ENCODE results near the gene LAMA2. TPM values are rescaled to one million over a fixed set of nuclear protein-coding genes. Genes with fewer than 3 reads are reported as not detected.

Gene LAMA2
- total RNA-seq, 1 experiment from 2014 or later, result 0.02 TPM

DNA sequence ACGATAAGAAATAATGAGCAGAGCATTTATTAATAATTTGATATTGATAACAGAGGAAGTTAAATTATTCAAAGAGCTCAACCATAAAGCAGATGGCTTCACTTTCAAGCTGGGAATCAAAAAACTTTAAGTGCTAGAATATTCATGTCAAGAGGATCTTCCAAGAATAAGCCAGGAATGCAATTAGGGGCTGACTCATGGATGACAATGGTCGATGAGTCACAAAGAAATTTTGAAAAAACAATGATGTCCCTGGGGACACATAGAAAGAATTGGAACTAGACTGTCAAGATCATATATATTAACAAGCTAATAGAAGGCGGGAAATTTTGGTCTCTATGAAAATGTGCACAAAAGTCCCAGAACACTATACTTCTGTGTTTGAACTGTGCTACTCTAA lies 304.1 kb downstream of the LAMA2 start:
- peaks cover 25% of the 10 kb centered on the region for H3K4me1 Mint-ChIP-seq (ENCODE audit: low read depth, unreplicated experiment)
- no peaks in the 10 kb centered on the region for H3K9me3 ChIP-seq
- no peak overlapping the region for H3K4me3 Mint-ChIP-seq (ENCODE audit: unreplicated experiment)
- BruUV-seq (replicated peaks), result no TSS peak
- H3K36me3 Mint-ChIP-seq (ENCODE audit: insufficient read depth, unreplicated experiment), result no peaks in the 10 kb centered on the region
- no peak overlapping the region for H3K27ac Mint-ChIP-seq (ENCODE audit: unreplicated experiment)
- ChIA-PET CTCF (no interaction called here), POLR2A (no interaction called here)
- TF ChIP-seq, protein P1, sequence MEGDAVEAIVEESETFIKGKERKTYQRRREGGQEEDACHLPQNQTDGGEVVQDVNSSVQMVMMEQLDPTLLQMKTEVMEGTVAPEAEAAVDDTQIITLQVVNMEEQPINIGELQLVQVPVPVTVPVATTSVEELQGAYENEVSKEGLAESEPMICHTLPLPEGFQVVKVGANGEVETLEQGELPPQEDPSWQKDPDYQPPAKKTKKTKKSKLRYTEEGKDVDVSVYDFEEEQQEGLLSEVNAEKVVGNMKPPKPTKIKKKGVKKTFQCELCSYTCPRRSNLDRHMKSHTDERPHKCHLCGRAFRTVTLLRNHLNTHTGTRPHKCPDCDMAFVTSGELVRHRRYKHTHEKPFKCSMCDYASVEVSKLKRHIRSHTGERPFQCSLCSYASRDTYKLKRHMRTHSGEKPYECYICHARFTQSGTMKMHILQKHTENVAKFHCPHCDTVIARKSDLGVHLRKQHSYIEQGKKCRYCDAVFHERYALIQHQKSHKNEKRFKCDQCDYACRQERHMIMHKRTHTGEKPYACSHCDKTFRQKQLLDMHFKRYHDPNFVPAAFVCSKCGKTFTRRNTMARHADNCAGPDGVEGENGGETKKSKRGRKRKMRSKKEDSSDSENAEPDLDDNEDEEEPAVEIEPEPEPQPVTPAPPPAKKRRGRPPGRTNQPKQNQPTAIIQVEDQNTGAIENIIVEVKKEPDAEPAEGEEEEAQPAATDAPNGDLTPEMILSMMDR (IDR thresholded peaks at IDR 0.05; ENCODE audit: insufficient read depth in 1 of 2, low read depth in 1 of 2, low read length in 1 of 2, severe bottlenecking in 1 of 2, unreplicated experiment in 1 of 2), result no peak
- H3K4me1 ChIP-seq, result peaks cover 19% of the 10 kb centered on the region
- no peaks in the 10 kb centered on the region for H3K27me3 Mint-ChIP-seq (ENCODE audit: insufficient read depth, unreplicated experiment)
- H3K36me3 ChIP-seq (ENCODE audit: control insufficient read depth, insufficient read depth, low read length), result no peaks in the 10 kb centered on the region
- no peaks in the 10 kb centered on the region for H3K27me3 ChIP-seq (replicated peaks; ENCODE audit: control insufficient read depth, insufficient read depth, low read length)
- intact Hi-C loops (cut with micrococcal nuclease; ENCODE audit: unreplicated experiment), result no loop called here
- no peak for DNase-seq
- no peak overlapping the region for H3K4me3 ChIP-seq (ENCODE audit: low read depth, low read length)
- H3K9me3 Mint-ChIP-seq (ENCODE audit: unreplicated experiment), result no peaks in the 10 kb centered on the region

DNA sequence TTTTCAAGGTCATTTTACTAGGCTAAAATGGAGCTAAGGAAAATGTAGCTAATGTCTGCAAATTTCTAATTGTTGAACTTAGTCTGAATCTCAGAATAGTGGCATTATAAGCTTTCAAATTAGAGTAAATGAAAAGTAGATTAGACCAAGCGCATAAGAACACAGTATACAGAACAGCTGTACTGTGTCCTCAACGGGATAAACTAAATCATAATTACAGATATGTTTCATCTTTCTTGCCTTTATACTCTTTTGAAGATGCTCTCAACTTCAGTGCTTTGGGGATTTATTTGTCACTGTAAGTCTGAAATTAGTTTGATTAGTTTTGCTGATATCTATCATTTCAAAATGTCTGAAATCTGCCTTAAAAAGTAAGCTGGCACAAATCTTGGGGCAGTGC lies 305.4 kb downstream of the LAMA2 start:
- no peaks in the 10 kb centered on the region for H3K36me3 ChIP-seq (ENCODE audit: control insufficient read depth, insufficient read depth, low read length)
- BruUV-seq (replicated peaks), result no TSS peak
- no peaks in the 10 kb centered on the region for H3K9me3 ChIP-seq
- H3K36me3 Mint-ChIP-seq (ENCODE audit: insufficient read depth, unreplicated experiment), result no peaks in the 10 kb centered on the region
- TF ChIP-seq, protein P1 (IDR thresholded peaks at IDR 0.05; ENCODE audit: insufficient read depth in 1 of 2, low read depth in 1 of 2, low read length in 1 of 2, severe bottlenecking in 1 of 2, unreplicated experiment in 1 of 2), result no peak
- CTCF ChIA-PET, result no interaction called here
- no peaks in the 10 kb centered on the region for H3K9me3 Mint-ChIP-seq (ENCODE audit: unreplicated experiment)
- DNase-seq, result no peak
- no peak overlapping the region for H3K4me3 ChIP-seq (ENCODE audit: low read depth, low read length)
- intact Hi-C loops (cut with micrococcal nuclease; ENCODE audit: unreplicated experiment), result no loop called here
- POLR2A ChIA-PET, result no interaction called here
- no peaks in the 10 kb centered on the region for H3K27me3 ChIP-seq (replicated peaks; ENCODE audit: control insufficient read depth, insufficient read depth, low read length)
- H3K27ac Mint-ChIP-seq (ENCODE audit: unreplicated experiment), result no peak overlapping the region
- peaks cover 25% of the 10 kb centered on the region for H3K4me1 Mint-ChIP-seq (ENCODE audit: low read depth, unreplicated experiment)
- peaks cover 21% of the 10 kb centered on the region for H3K4me1 ChIP-seq
- no peak overlapping the region for H3K4me3 Mint-ChIP-seq (ENCODE audit: unreplicated experiment)
- no peaks in the 10 kb centered on the region for H3K27me3 Mint-ChIP-seq (ENCODE audit: insufficient read depth, unreplicated experiment)

DNA sequence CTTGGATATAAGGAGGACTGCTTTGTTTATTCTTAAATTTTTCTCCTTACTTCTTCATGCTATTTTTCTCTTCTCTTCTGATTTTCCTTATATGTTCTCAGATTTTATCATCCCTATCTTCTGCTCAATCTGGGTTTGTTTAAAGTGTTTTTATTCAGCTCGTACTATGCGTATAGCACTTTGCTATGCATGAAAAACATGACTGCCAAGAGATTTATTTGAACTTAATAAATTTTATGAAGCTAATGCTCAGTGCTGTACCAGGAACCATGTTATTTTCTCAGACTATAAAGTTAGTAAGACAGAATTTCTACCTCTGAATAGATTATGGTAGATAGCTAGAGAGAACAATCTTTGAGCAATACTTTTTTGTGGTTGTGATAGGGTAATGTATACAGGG lies 305.9 kb downstream of the LAMA2 start:
- peaks cover 20% of the 10 kb centered on the region for H3K4me1 Mint-ChIP-seq (ENCODE audit: low read depth, unreplicated experiment)
- Histone ChIP-seq H3K9me3 (no peaks in the 10 kb centered on the region), H3K36me3 (ENCODE audit: control insufficient read depth, insufficient read depth, low read length) (no peaks in the 10 kb centered on the region), H3K27me3 (replicated peaks; ENCODE audit: control insufficient read depth, insufficient read depth, low read length) (no peaks in the 10 kb centered on the region), H3K4me1 (peaks cover 17% of the 10 kb centered on the region), H3K4me3 (ENCODE audit: low read depth, low read length) (no peak overlapping the region)
- TF ChIP-seq, protein P1 (IDR thresholded peaks at IDR 0.05; ENCODE audit: insufficient read depth in 1 of 2, low read depth in 1 of 2, low read length in 1 of 2, severe bottlenecking in 1 of 2, unreplicated experiment in 1 of 2), result no peak
- no peak overlapping the region for H3K4me3 Mint-ChIP-seq (ENCODE audit: unreplicated experiment)
- H3K27ac Mint-ChIP-seq (ENCODE audit: unreplicated experiment), result no peak overlapping the region
- H3K27me3 Mint-ChIP-seq (ENCODE audit: insufficient read depth, unreplicated experiment), result no peaks in the 10 kb centered on the region
- no peaks in the 10 kb centered on the region for H3K9me3 Mint-ChIP-seq (ENCODE audit: unreplicated experiment)
- no TSS peak for BruUV-seq (replicated peaks)
- ChIA-PET POLR2A (no interaction called here), CTCF (no interaction called here)
- no peak for DNase-seq
- intact Hi-C loops (cut with micrococcal nuclease; ENCODE audit: unreplicated experiment), result no loop called here
- no peaks in the 10 kb centered on the region for H3K36me3 Mint-ChIP-seq (ENCODE audit: insufficient read depth, unreplicated experiment)
